Activated naive CD4-positive, alpha-beta T cell treated with anti-CD3 and anti-CD28 coated beads, Interleukin-2, amount 50 U/mL, for 24 hours (primary cell): Measurements from ENCODE around the gene OTUB2.
A peak's percentile ranks its signal among the peaks of the same experiment; 100 is the strongest.

Experiments
- H3K27ac Mint-ChIP-seq: one replicate; pipeline ENCODE4 v1.8.0; 2021; ENCODE audit warnings: mild to moderate bottlenecking, mixed read lengths
- H3K27me3 Mint-ChIP-seq: one replicate; pipeline ENCODE4 v1.8.0; 2021; ENCODE audit warnings: mixed read lengths
- H3K36me3 Mint-ChIP-seq: one replicate; pipeline ENCODE4 v1.8.0; 2021; ENCODE audit warnings: mixed read lengths
- H3K4me1 Mint-ChIP-seq: one replicate; pipeline ENCODE4 v1.8.0; 2021; ENCODE audit warnings: mixed read lengths
- H3K4me3 Mint-ChIP-seq: one replicate; pipeline ENCODE4 v1.8.0; 2021; ENCODE audit warnings: mild to moderate bottlenecking, mixed read lengths
- H3K9me3 Mint-ChIP-seq: one replicate; pipeline ENCODE4 v1.8.0; 2021; ENCODE audit warnings: mixed read lengths

OTUB2 gene

GRCh38 chr14:94040247-94040646 lies 14.1 kb downstream of the OTUB2 start:
- H3K4me3 Mint-ChIP-seq: no peak overlapping the region
- H3K36me3 Mint-ChIP-seq: no peaks in the 10 kb centered on the region

GRCh38 chr14:94040796-94041195 lies 14.7 kb downstream of the OTUB2 start:
- Mint-ChIP-seq H3K4me1 (peaks cover 4% of the 10 kb centered on the region), H3K27ac (no peak overlapping the region), H3K4me3 (no peak overlapping the region), H3K36me3 (no peaks in the 10 kb centered on the region), H3K27me3 (no peaks in the 10 kb centered on the region), H3K9me3 (no peaks in the 10 kb centered on the region)

More at GRCh38 chr14:94040247-94040646, 14.1 kb downstream of the OTUB2 start:
- Mint-ChIP-seq H3K4me1 (peaks cover 4% of the 10 kb centered on the region), H3K27me3 (no peaks in the 10 kb centered on the region), H3K27ac (no peak overlapping the region), H3K9me3 (no peaks in the 10 kb centered on the region)

- Mint-ChIP-seq H3K4me3 (no peak overlapping the region), H3K36me3 (no peaks in the 10 kb centered on the region), H3K4me1 (peaks cover under 1% of the 10 kb centered on the region), H3K27me3 (no peaks in the 10 kb centered on the region), H3K27ac (no peak overlapping the region), H3K9me3 (no peaks in the 10 kb centered on the region)
Measured at GRCh38 chr14:94041551-94042346, 15.6 kb downstream of the OTUB2 start.

GRCh38 chr14:94042433-94043091 lies 16.4 kb downstream of the OTUB2 start:
- Mint-ChIP-seq H3K9me3 (no peaks in the 10 kb centered on the region), H3K4me1 (no peaks in the 10 kb centered on the region), H3K27me3 (no peaks in the 10 kb centered on the region), H3K27ac (no peak overlapping the region), H3K4me3 (no peak overlapping the region), H3K36me3 (no peaks in the 10 kb centered on the region)

GRCh38 chr14:94043111-94043755 lies 17.1 kb downstream of the OTUB2 start:
- Mint-ChIP-seq H3K9me3 (no peaks in the 10 kb centered on the region), H3K4me3 (no peak overlapping the region)

GRCh38 chr14:94043756-94044475 lies 17.8 kb downstream of the OTUB2 start:
- H3K36me3 Mint-ChIP-seq: no peaks in the 10 kb centered on the region
- no peak overlapping the region for H3K4me3 Mint-ChIP-seq
- no peak overlapping the region for H3K27ac Mint-ChIP-seq
- no peaks in the 10 kb centered on the region for H3K9me3 Mint-ChIP-seq
- no peaks in the 10 kb centered on the region for H3K27me3 Mint-ChIP-seq
- no peaks in the 10 kb centered on the region for H3K4me1 Mint-ChIP-seq

More at GRCh38 chr14:94043111-94043755, 17.1 kb downstream of the OTUB2 start:
- H3K4me1 Mint-ChIP-seq: no peaks in the 10 kb centered on the region
- H3K27me3 Mint-ChIP-seq: no peaks in the 10 kb centered on the region
- H3K36me3 Mint-ChIP-seq: no peaks in the 10 kb centered on the region
- H3K27ac Mint-ChIP-seq: no peak overlapping the region

- H3K4me1 Mint-ChIP-seq: no peaks in the 10 kb centered on the region
- no peaks in the 10 kb centered on the region for H3K27me3 Mint-ChIP-seq
- H3K9me3 Mint-ChIP-seq: no peaks in the 10 kb centered on the region
- no peak overlapping the region for H3K27ac Mint-ChIP-seq
- H3K36me3 Mint-ChIP-seq: no peaks in the 10 kb centered on the region
- H3K4me3 Mint-ChIP-seq: no peak overlapping the region
Measured at GRCh38 chr14:94044476-94045091, 18.4 kb downstream of the OTUB2 start.

- no peaks in the 10 kb centered on the region for H3K4me1 Mint-ChIP-seq
- H3K9me3 Mint-ChIP-seq: no peaks in the 10 kb centered on the region
- H3K27me3 Mint-ChIP-seq: no peaks in the 10 kb centered on the region
- H3K4me3 Mint-ChIP-seq: no peak overlapping the region
- H3K36me3 Mint-ChIP-seq: peaks cover under 1% of the 10 kb centered on the region
- H3K27ac Mint-ChIP-seq: peak overlapping the region; percentile 65
Measured at GRCh38 chr14:94045101-94045500, 19.0 kb downstream of the OTUB2 start.

GRCh38 chr14:94045563-94046345 lies 19.6 kb downstream of the OTUB2 start:
- Mint-ChIP-seq H3K27me3 (no peaks in the 10 kb centered on the region), H3K4me3 (no peak overlapping the region), H3K36me3 (peaks cover 6% of the 10 kb centered on the region), H3K4me1 (no peaks in the 10 kb centered on the region), H3K27ac (no peak overlapping the region), H3K9me3 (no peaks in the 10 kb centered on the region)

- Mint-ChIP-seq H3K4me3 (no peak overlapping the region), H3K4me1 (no peaks in the 10 kb centered on the region), H3K27me3 (no peaks in the 10 kb centered on the region), H3K36me3 (peaks cover 12% of the 10 kb centered on the region), H3K9me3 (no peaks in the 10 kb centered on the region), H3K27ac (no peak overlapping the region)
Measured at GRCh38 chr14:94046696-94047250, 20.6 kb downstream of the OTUB2 start.

- H3K36me3 Mint-ChIP-seq: peaks cover 17% of the 10 kb centered on the region
- H3K9me3 Mint-ChIP-seq: no peaks in the 10 kb centered on the region
- peak overlapping the region; percentile 59 for H3K27ac Mint-ChIP-seq
- H3K27me3 Mint-ChIP-seq: no peaks in the 10 kb centered on the region
- H3K4me1 Mint-ChIP-seq: peaks cover under 1% of the 10 kb centered on the region
- H3K4me3 Mint-ChIP-seq: no peak overlapping the region
Measured at GRCh38 chr14:94047581-94047980, 21.4 kb downstream of the OTUB2 start.

- H3K4me1 Mint-ChIP-seq: peaks cover 4% of the 10 kb centered on the region
- no peaks in the 10 kb centered on the region for H3K27me3 Mint-ChIP-seq
- H3K9me3 Mint-ChIP-seq: no peaks in the 10 kb centered on the region
- peaks cover 18% of the 10 kb centered on the region for H3K36me3 Mint-ChIP-seq
- H3K4me3 Mint-ChIP-seq: no peak overlapping the region
- H3K27ac Mint-ChIP-seq: peak overlapping the region; percentile 30
Measured at GRCh38 chr14:94048691-94049624, 22.8 kb downstream of the OTUB2 start.

GRCh38 chr14:94049625-94050023 lies 23.5 kb downstream of the OTUB2 start:
- Mint-ChIP-seq H3K4me3 (no peak overlapping the region), H3K9me3 (no peaks in the 10 kb centered on the region), H3K4me1 (peaks cover 4% of the 10 kb centered on the region), H3K27ac (no peak overlapping the region), H3K27me3 (no peaks in the 10 kb centered on the region), H3K36me3 (peaks cover 20% of the 10 kb centered on the region)
